Upper lobe of left lung (tissue), 4 donors: ENCODE measurements around the gene IFT74.
"Not testable (repeated sequence)": the region's sequence is repeated elsewhere in the genome, so short reads cannot be mapped to it uniquely, and the experiment has no call there.

ENCODE experiments used
- CTCF ChIP-seq, 6 experiments: fragments of 450-650 bp in 4 of 6; fragments of 200-600 bp in 2 of 6; sonication (generic) in 2 of 6; IDR thresholded peaks; one replicate each; pipeline ENCODE4 v1.5.1; 2016 to 2019; ENCODE audit warnings: antibody characterized with exemption in 6 of 6
- EP300 ChIP-seq, 4 donors: sonication (generic); formaldehyde crosslinking; IDR thresholded peaks; one replicate each; pipeline ENCODE4 v1.5.1; 2017; ENCODE audit warnings: antibody characterized with exemption in 4 of 4, control low read depth in 2 of 4
- POLR2A ChIP-seq, 4 donors: fragments of 450-650 bp; IDR thresholded peaks; one replicate each; pipeline ENCODE4 v1.5.1; 2016 to 2017; ENCODE audit warnings: antibody characterized with exemption in 4 of 4, mild to moderate bottlenecking in 2 of 4
- POLR2AphosphoS5 ChIP-seq, 2 donors: sonication (generic); formaldehyde crosslinking; IDR thresholded peaks; one replicate each; pipeline ENCODE4 v1.5.1; 2017; ENCODE audit warnings: antibody characterized with exemption in 2 of 2

- TF ChIP-seq CTCF, POLR2A, POLR2AphosphoS5, EP300 (IDR thresholded peaks at IDR 0.05): not testable (repeated sequence)
Measured at GRCh38 chr9:27092496-27092895, 136.3 kb downstream of the IFT74 start.
